Activated CD4-positive, alpha-beta memory T cell treated with anti-CD3 and anti-CD28 coated beads for 36 hours (primary cell): Measurements from ENCODE around the gene NR1I3. TPM values are rescaled to one million over a fixed set of nuclear protein-coding genes. Genes with fewer than 3 reads are reported as not detected.

Experiments
- microRNA-seq: library from miRNA; unstranded; fragments of <30 nt; microRNA quantifications from one replicate; pipeline ENCODE4 v1.2.0, GENCODE V29; 2022; ENCODE audit warnings: borderline number of aligned reads, borderline microRNAs expressed, borderline replicate concordance
- total RNA-seq, 2 experiments: library from RNA; stranded (reverse); gene quantifications; one replicate each; pipeline ENCODE4 v1.2.3, GENCODE V29; 2021

Gene NR1I3
- total RNA-seq, 2 experiments from 2014 or later = not detected

Small RNA genes within 50 kb of the gene (microRNA-seq; reads per million reads assigned to microRNA genes)
- not detected for gene MIR5187

Other genes with a start within 250 kb of the NR1I3 start
- 10 to 100 TPM; 21.3 to 25.3 TPM for gene F11R, start 217.1 kb downstream of the NR1I3 start, total RNA-seq
- 10 to 100 TPM; 70.2 to 77.7 TPM for gene TSTD1, start 199.2 kb downstream of the NR1I3 start, total RNA-seq
- 10 to 100 TPM; 43.4 to 43.7 TPM for gene USF1, start 192.2 kb downstream of the NR1I3 start, total RNA-seq
- 100 to 1,000 TPM; 171 to 178 TPM for gene ARHGAP30, start 168.3 kb downstream of the NR1I3 start, total RNA-seq
- under 1 TPM in 1 of 2 experiments, not detected in 1; 0.05 TPM for gene NECTIN4, start 148.6 kb downstream of the NR1I3 start, total RNA-seq
- gene KLHDC9, start 139.8 kb downstream of the NR1I3 start, total RNA-seq = 1 to 10 TPM; 1.2 to 1.6 TPM
- 100 to 1,000 TPM; 152 to 155 TPM for gene PFDN2, start 120.2 kb downstream of the NR1I3 start, total RNA-seq
- 10 to 100 TPM; 65.2 to 66.5 TPM for gene NIT1, start 120.1 kb downstream of the NR1I3 start, total RNA-seq
- gene DEDD, start 105.5 kb downstream of the NR1I3 start, total RNA-seq = 10 to 100 TPM; 35.0 to 40.2 TPM
- gene UFC1, start 84.2 kb downstream of the NR1I3 start, total RNA-seq = 10 to 100 TPM; 87.7 to 91.0 TPM
- 10 to 100 TPM; 25.4 to 28.6 TPM for gene USP21, start 78.7 kb downstream of the NR1I3 start, total RNA-seq
- gene PPOX, start 71.8 kb downstream of the NR1I3 start, total RNA-seq = 10 to 100 TPM; 27.0 to 30.7 TPM
- gene B4GALT3, start 60.7 kb downstream of the NR1I3 start, total RNA-seq = 10 to 100 TPM; 46.3 to 50.9 TPM
- gene ADAMTS4, start 39.1 kb downstream of the NR1I3 start, total RNA-seq = 1 to 10 TPM; 2.3 to 3.0 TPM
- gene NDUFS2, start 35.8 kb downstream of the NR1I3 start, total RNA-seq = 100 to 1,000 TPM in 1 of 2 experiments, 10 to 100 TPM in 1; 98.3 to 103 TPM
- 1 to 10 TPM in 1 of 2 experiments, under 1 TPM in 1; 0.99 to 2.0 TPM for gene FCER1G, start 22.9 kb downstream of the NR1I3 start, total RNA-seq
- gene APOA2, start 14.6 kb downstream of the NR1I3 start, total RNA-seq = not detected
- 10 to 100 TPM; 14.8 to 15.4 TPM for gene TOMM40L, start 12.1 kb downstream of the NR1I3 start, total RNA-seq
- gene PCP4L1, start 20.5 kb upstream of the NR1I3 start, total RNA-seq = under 1 TPM in 1 of 2 experiments, not detected in 1; 0.22 TPM
- 1 to 10 TPM; 3.7 to 5.8 TPM for gene MPZ, start 71.8 kb upstream of the NR1I3 start, total RNA-seq
- 100 to 1,000 TPM; 212 to 215 TPM for gene SDHC, start 76.2 kb upstream of the NR1I3 start, total RNA-seq
- under 1 TPM in 1 of 2 experiments, not detected in 1; 0.29 TPM for gene CFAP126, start 129.7 kb upstream of the NR1I3 start, total RNA-seq